ELF-1 (cell line): ENCODE results near the gene CCDC116.
"Not testable (repeated sequence)": the region's sequence is repeated elsewhere in the genome, so short reads cannot be mapped to it uniquely, and the experiment has no call there.

Source experiments
- DNase-seq: peaks from one replicate; pipeline ENCODE4 v3.0.0-alpha.2; 2016; ENCODE audit warnings: low read depth, low spot score

Gene CCDC116, protein sequence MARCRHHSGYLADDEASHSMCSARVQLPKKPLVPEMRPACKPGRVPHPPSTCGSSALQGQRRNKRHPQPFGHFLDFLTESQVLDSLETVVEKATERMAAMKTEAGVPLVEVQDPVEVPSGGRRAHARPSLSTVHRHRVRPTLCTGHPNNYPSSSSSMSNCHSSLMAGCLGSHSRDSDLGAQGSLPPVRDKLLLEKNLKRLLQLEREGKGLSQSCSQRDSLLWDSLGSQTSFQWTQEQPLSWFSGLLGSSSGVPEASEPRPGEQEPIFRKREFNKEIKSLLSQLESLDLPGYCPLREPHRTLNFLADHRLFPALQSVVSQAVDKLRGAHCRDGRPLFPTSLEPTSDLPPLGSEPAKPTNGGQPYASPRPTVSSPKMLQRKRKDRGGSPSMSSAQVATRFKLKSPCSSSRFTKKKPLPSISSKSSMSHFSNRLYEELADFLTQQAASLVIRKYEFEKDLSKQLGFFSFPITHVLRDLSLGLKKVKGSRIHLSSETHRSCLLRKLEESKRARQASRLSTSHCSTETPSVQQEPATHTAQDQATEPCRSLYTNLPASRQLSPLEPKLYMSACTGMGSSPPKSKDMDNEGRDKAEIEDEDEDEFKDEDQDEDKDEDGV

DNA sequence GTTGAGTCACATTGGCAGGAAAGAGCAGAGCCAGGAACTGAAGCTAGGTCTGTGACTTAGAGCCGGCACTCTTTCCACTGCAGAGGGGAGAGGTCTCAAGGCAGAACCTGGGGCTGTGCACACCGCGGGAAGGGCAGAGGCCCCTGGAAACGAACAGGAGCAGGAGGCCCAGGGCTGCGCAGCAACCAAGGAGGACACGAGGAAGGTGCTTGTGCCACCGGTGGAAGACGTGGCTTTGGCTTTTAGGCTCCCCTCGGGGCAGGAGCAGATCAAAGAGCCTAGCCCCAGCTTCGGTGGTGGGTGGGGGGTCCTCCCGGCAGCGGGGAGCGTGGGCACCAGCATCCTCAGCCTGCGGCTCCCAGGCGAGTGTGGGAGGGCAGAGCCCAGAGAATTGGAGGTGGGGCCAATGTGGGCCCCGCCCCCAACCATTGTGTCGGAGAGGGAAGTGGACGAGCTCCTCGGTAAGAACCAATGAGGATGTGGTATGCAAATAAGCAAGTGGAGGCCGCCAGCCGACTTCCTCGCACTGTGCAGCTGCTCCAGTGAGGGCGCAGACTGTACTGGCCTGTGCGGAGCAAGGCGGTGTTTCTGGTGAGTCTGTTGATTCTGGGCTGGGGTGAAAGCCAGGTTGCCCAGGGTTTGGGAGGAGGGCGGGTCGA lies at the start of gene CCDC116:
TSS of gene CCDC116 (plus strand) at position 524 of the 659 bp plus-strand sequence. CDS start 422 bp downstream, outside the sequence.
- DNase-seq: peak; percentile 89

DNA sequence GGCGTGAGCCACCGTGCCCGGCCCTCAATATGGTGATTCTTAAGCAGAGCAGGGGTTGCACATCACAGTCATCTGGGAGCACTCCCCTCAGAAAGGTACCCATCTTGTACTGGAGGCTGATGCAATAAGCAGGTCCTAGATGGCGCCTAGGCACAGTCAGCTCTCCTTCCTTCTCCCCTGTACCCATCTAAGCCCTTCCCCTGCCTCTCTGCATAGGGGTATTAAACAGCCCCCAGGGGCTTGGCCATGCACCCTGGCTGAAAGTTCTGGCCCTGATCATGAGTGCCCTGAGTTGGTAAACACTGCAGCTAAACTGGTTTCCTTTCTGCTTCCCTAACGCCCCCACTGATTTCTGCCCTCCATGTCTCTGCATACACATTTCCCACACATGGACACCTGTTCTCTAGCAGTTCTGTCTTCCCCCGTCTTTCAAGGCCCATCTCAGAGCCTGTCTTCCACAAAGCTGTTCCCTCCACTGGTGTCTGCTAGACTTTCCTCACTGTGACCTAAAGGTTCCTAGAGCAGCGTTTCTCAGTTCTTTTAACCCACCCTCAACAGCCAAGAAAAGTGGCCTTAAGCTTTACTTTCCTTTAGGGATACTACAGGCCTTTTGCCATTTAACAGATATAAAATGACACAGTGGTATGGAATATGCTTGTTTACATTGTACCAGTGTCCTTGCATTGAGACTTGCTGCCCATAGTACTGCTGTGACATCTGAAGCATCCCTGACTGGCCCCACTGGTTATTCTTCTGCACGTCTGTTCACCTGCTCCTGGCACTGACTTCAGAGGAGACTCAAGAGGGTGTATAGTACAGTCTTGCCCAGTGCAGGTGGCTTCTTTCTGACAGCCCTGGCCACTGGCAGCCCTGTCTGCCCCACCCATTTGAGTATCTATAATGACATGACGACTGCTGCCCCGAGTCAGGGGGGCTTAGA lies 49.5 kb upstream of the CCDC116 start:
- no peak for DNase-seq

DNA sequence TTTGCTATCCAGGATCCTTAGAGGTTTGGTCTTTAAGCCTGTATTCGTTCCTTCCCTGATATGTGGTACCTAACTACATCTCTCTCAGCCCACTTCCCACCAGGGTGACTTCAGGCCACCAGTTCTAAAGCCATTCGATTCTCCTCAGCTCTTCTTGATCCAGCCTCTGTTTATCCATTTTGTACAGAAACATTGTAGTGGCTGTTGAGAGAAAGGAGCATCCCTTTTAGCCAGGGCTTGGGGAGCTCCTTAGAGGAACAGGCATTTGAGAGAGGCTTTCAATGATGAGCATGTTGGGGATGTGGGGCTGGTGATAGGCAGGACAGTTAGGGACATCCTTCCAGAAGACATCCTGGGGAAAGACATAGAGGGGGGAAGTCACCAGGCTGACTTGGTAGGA lies 47.2 kb upstream of the CCDC116 start:
- DNase-seq: no peak

DNA sequence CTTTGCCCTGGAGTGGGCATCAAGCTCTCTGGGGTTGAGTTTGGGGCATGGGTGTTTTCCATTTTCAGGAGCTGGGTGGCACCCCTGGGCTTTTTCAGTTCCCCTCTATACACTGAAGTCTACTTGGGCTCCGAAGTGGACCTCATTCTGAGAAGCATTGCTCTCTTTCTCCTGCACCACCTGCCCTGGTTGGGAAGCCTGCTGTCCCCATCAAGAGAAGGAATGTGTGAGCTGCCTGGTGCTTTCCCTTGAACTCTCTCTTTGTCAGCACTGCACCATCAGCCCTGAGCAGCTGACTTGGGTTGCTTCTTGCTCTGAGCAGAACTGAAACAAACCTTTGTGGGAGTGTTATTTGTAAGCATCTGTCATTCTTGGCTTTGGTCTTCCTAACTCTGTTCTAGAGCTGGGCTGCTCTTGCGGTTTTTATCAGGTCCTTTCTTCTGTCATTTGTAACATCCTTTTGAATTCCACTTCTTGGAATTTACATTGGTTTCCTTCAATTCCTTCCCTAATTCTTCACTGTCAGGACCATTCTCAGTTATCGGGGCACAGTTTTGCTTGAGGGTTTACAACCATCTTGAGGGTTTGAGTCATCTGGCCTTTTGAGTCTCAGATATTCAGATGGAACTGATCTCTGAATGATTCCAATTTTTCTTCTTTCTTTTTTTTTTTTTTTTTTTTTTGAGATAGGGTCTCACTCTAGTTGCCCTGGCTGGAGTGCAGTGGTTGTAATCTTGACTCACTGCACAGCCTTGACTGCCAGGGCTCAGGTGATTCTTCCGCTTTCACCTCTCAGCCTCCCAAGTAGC lies 44.6 kb upstream of the CCDC116 start:
- no peak for DNase-seq

DNA sequence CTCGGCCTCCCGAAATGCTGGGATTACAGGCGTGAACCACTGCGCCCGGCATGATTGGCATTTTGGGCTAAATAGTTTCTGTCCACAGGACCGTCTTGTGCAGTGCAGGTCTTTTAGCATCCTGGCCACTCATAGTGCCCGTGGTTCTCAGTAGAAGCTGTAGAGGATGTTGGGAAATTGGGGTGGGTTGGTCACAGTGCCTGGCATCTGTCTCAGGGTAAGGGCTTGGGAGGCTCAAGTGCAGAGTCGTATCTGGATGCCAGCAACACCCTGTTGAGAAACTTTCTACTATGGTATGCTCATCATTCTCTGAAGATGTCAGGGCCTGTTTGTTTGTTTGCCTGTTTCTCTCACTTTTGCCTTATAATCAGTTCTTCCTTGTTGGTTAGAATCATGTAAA lies 43.2 kb upstream of the CCDC116 start:
- DNase-seq: no peak

DNA sequence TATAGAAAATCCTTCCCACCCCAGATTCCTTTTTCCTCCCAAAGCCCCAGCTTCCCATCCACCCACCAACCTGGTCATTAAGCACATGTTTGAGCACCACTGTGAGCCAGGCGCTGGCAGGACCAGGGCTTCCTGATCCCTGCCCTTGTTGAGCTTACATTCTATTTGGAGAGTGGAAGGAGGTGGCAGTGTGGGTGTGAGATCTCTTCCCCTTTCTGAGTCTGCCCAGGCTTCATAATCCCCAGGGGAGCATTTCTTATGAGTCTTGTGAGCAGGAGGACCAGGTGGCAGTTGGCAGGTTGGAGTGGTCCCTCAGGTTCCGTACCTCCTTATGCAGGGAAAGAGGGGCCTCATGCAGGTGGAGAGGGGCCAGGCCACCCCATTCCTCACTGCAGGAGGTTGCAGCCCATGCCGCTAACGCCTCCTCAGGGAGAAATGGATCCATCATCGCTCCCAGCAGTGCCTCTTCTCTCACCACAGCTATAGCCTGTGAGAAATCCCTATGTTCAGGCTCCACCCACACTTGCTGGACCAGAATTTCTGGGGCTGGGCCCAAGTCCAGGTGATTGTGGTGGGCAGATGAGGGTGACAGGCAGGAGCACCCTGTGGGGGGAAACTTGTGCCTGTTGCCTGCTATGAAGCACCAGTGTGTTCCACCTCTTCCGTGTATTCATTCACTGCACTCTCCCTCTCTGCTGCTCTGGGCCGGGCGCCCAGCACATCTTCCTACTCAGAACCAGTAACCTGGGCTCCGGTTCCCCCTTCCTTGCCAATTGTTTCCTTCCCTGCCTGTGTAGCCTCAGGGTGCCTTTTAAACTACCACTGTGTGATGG lies 41.5 kb upstream of the CCDC116 start:
- no peak for DNase-seq

DNA sequence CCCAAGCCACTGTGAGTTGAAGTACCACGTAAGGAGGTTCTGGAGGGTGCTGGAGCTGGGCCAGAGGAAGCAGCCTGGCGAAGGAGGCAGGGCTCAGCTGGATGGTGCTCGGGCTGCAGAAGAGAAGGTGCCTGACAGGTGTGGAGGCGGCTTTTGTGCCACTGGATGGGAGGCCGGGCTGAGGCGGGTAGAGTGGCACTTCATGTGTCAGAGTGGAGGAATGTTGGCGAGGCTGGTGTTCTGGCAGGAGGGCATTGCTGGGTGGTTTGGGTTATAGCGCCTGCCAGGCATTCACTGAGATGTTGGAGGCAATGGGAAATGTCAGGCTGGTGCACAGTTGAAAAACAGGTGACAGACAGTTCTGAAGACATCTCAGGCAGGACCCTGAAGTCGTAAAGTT lies 40.9 kb upstream of the CCDC116 start:
- DNase-seq: no peak

DNA sequence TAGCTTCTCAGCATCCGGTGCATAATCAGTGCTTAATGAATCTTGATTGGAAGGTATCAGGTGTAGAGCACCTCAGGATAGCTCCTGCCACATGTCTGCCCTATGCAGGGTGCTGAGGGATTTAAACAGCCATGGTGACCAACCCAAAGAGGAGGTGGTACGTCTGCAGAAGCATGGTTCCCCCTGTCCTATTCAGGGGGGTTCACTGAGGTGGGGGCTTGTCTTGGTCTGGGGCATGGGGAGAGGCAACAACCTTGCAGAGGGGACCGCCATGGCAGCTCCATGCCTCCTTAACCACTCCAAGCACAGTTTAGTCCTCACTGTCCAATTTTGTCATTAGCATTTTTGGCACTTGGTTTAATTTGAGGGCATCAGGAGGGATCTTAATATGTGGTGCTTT lies 40.1 kb upstream of the CCDC116 start:
- DNase-seq: no peak

DNA sequence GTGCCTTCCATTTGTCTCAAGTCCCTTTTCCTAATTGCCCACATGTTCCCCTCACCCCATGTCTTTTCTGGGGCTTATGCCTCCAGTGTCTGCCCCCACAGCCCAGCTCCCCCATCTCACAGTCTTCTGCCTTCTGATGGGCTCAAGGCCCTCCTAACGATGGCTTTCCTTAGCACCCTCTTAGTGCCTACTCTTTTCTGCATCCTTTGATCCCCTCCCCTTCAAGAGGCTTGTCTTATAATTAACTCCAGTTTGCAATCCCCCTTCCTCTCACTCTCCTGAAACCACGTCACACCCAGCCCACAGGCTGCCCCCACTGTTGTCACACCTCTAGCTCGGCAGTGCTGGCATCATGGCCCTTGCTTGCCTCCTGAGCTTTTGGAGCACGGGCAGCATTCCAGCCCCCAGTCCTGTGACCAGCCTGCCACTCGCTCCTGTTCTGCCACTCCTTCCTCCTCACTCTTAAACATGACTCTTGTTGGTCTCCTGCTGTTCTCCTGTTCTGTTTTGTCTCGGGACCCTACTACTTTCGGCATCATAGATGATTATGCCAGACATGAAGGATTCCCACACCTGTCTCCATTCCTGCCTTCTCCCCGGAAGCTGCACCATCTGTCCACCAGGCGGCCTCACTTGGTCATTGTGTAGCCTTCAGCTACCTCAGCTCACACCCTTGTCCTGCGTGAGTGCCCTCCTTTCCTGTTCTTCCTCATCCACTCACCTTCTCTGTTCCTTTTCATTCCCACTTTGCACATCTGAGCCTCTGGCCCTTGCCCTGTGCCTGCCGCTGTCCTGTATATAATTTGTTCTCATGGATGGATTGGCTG lies 38.9 kb upstream of the CCDC116 start:
- DNase-seq: peak; percentile 27

DNA sequence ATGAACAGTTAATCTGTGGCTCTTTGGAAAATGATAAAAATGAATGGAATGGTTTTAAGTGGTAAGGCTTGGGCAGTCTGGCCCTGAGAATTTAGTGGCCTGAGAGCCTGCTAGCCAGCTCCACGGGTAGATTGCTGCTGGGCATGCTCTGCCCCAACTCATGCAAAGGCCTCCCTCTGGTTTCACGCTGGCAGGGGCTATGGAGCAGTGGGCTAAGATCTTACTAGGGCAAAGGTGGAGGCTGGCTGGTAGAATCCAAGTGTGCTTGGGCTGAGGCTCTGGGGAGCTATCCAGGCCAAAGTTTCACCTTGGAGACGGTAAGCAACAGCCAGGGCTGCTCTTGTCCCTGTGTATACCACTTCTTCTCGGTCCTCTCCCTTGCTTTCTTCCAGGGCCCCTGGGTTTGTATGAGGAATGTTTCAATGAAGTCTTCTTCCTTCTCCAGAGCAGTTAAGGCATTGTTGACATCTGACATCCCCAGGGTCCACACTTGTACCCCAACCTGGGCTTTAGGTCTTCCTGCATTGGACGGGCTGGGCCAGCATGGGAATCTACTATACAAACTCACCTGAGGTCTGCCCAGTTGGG lies 37.6 kb upstream of the CCDC116 start:
- no peak for DNase-seq

DNA sequence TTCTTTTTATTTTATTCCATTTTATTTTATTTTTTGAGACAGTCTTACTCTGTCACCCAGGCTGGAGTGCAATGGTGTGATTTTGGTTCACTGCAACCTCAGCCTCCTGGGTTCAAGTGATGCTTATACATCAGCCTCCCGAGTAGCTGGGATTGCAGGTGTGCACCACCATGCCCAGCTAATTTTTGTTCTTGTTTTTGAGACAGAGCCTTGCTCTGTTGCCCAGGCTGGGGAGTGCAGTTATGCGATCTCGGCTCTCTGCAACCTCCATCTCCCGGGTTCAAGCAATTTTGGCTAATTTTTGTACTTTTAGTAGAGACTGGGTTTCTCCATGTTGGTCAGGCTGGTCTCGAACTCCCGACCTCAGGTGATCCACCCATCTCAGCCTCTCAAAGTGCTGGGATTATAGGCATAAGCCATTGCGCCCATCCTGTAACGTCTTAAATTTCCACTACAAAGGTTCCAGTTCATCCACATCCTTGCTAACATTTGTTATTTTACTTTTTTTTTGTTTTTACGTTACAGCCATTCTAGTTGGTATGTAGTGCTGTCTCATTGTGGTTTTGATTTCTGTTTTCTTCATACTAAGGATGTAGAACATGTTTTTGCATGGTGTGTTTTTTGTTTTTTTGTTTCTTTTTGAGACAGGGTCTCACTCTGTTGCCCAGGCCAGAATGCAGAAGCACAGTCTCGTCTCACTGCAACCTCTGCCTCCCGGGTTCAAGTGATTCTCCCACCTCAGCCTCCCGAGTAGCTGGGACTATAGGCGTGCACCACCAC lies 36.0 kb upstream of the CCDC116 start:
- DNase-seq: not testable (repeated sequence)

DNA sequence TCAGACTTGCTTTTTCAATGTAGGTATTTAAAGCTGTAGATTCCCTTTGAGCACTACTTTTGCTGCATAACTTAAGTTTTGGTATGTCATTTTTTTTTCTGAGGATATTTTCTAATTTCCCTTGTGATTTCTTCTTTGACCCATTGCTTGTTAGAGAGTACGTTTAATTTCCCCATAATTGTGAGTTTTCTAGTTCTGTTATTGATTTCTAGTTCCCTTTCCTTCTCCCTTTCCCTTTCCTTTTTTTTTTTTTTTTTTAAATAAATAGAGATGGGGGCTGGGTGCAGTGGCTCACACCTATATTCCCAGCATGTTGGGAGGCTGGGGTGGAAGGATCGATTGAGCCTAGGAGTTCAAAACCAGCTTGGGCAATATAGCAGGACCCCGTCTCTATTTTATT lies 34.3 kb upstream of the CCDC116 start:
- DNase-seq: no peak

DNA sequence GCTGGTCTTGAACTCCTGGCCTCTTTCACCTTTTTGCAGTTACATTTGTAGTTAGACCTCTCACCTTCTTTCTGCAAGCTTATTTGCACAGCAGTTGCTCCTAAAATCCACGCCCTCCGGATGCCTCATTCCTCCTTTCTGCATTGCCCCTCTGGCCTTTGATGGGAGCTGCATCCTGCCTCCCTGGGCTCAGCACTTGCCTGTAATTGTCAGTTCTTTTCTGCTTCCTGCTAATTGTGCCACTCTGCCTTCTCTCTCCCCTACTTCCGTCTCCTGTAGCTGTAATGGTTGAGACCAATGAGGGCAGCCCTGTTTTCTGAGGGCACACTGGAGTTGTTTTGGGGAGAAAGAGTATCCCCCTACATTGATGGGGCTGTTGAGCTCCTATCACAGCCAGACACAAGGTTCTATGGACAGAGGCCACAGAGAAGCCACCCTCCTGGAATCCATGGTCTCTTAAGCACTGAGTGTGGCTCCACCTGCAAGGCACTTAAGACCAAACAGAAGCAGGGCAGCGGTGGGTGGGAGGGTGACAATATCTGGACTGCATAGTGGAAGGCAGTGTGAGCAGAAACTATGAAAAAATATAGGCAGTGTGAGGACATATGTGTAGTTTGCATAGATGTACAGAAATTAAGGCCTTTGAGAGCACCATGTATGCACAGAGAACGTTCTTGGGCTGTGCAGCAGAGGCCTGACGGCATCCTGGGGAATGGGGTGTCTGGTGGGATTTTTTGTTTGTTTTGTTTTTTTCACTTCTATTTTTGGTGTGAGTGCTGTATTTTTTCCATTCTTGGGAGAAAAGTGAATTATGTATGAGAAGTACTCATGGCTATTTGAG lies 33.3 kb upstream of the CCDC116 start:
- no peak for DNase-seq

DNA sequence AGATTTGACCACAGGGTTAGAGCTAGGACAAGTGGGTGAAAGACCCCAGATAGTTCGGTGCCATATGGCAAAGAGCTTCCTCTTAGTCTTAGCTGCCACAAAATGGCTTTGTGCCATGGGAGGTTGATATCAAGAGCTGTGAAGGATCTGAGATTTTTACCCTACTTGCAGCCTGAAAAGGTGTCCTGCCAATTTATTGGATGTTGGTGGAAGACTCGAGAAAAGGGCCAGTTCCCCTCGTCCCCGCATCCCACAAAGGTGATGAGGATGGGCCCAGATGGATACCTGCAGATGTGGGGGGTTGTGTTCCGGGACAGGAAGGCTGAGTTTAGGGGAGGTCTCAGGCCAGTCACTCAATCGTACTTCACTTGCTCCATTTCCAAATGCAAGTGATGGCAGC lies 30.0 kb upstream of the CCDC116 start:
- no peak for DNase-seq

DNA sequence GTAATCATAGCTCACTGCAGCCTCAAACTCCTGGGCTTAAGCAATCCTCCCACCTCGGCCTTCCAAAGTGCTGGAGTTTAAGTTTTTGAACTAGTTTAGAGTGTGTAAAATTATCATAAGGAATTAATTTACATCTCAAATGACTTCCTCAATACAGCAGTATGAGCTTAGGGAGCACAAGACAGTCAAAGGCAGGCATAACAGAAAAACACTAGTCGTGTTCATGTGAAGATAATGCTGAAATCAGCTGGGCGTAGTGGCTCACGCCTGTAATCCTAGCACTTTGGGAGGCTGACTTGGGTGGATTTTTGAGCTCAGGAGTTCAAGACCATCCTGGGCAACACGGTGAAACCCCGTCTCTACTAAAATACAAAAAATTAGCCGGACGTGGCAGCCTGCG lies 28.6 kb upstream of the CCDC116 start:
- DNase-seq: no peak

DNA sequence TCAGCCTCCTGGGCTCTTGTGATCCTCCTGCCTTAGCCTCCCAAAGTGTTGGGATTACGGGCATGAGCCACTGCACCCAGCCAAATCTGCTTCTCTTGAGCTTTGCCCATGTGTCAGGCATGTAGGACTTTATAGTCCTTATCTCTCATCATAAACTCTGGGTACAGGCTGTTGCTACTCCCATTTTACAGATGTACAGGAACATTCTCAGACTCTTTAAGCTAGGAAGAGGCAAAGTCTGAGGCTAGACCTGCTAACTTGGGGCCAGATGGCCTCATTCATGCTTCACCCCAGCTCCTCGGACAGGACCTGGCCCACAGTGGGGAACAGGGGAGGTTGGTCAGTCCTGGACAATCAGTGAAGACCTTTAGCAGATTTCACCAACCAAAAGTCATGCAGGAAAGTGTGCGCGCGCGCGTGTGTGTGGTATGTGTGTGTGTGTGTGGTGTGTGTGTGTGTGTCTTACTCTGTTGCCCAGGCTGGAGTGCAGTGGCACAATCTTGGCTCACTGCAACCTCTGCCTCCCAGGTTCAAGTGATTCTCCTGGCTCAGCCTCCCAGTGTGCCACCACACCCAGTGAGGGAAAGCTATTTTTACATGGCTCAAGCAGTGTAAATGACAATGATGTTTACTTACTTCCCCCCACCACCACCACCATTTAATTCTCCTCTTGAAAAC lies 26.5 kb upstream of the CCDC116 start:
- DNase-seq: no peak
